GM18526 (cell line): ENCODE results near the gene RABGAP1L.

Source experiments
- POLR2A ChIP-seq: IDR thresholded peaks from 3 replicates; pipeline ENCODE4 v1.6.1; 2011; ENCODE audit not compliant: insufficient read length; ENCODE audit errors: extremely low read depth

Gene RABGAP1L

DNA sequence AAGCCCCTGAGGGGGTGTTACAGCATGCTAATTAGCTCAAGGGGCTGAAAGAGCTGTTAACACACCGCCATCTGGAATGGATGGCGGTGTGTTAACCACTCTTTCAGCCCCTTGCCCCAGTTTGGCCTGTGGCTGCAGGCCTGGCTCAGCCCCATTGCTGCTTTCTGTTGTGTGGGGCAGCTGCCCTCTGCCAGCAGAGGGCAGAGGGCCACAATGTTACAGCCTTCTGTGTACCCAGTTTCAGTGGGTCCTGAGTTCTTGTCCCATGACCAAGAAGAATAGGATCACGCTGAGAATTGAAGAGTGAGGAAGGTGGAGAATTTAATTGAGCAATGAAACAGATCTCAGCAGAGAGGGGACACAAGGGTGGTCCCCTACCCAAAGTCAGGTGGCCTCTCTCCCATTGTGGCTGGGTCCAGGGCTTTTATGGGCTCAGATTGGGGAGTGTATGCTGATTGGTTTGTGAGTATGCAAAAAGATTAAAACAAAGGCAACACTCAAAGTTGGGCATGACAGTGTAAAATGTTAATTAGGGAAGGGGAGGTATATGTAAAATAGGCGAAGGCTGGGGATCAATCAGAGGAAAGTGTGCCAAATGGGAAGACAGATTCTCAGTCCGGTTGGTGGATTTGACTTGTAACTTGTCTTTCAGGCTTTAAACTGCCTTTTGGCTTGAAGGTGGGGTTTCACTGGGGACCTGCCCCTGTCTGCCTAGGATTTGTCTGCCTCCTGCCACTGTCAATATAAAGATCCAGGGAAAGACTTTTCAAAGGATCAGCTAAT, 142.2 kb downstream of the RABGAP1L start:
- TF ChIP-seq POLR2A, result no peak

DNA sequence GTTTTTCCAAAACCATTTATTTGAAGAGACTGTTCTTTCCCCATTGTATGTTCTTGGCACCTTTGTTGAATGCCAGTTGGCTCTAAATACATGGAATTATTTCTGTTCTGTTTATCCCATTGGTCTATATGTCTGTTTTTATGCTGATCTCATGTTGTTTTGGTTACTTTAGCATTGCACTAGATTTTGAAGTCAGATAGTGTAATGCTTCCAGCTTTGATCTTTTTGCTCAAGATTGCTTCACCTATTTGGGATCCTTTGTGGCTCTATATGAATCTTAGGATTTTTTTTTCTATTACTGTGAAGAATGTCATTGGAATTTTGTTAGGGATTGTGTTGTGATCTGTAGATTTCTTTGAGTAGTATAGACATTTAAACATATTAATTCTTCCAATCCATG, 149.3 kb downstream of the RABGAP1L start:
- TF ChIP-seq POLR2A, result no peak

DNA sequence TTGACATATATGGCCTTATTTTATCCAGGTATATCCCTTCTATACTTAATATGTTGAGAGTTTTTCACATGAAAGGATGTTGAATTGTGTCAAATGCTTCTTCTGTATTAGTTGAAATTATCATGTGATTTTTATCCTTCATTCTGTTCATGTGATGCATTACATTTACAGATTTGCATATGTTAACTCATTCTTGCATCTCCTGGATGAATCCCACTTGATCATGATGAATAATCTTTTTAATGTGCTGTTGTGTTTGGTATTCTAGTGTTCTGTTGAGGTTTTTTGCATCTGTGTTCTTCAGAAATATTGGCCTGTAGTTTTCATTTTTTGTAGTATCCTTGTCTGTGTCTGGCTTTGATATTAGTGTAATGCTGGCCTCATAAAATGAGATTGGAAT, 150.2 kb downstream of the RABGAP1L start:
- TF ChIP-seq POLR2A, result no peak

DNA sequence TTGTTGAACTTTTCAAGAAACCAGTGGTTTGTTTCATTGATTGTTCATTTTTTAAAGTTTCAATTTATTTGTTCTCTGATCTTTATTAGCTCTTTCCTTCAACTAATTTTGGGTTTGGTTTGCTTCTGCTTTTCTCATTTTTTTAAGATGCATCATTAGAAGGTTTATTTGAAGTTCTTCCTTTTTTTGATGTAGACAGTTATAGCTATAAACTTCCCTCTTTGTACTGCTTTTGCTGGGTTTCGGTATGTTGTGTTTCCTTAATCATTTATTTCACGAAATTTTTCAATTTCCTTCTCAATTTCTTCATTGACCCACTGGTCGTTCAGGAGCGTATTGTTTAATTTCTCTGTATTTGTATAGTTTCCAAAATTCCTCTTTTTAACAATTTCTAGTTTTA, 155.1 kb downstream of the RABGAP1L start:
- no peak for TF ChIP-seq POLR2A

DNA sequence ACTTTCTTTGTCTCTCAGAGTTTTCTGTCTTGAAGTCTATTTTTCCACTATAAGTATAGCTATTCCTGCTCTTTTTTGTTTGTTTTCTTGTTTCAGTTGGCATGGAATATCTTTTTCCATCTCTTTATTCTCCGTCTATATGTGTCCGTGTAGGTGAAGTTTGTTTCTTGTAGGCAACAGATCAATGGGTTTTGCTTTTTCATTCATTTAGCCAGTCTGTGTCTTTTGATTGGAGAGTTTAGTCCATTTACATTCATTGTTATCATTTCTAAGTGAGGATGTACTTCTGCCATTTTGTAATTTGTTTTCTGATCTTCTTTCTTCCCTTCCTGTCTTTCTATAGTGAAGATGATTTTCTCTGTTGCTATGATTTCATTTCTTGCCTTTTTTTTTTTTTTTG, 155.9 kb downstream of the RABGAP1L start:
- no peak for TF ChIP-seq POLR2A

DNA sequence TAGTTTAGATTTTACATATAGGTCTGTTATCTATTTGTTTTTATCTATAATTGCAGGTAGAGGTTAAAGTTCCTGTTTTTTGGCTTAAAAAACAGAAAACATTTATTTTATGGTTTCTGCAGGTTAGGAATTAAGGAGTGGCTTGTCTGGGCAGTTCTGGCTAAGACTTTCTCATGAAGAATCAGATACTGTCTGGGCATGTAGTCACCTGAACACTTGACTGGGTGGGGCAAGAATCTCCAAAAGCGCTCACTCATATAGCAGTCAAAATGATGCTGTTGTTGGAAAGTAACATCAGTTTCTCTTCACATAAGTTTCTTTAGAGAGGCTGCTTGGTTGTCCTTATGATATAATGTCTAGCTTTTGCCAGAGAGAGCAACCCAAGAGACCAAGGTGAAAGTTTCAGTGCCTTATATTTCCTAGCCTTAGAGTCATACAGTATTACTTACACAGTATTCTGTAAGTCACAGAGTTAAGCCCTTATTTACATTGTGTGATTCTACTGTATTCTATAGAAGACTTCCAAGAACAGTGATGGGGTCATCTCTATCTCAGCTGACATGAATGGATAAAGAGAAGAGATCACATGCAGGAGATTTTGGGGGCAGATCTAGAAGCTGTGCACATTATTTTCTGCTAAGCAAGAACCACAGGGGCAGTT, 163.0 kb downstream of the RABGAP1L start:
- TF ChIP-seq POLR2A, result no peak

DNA sequence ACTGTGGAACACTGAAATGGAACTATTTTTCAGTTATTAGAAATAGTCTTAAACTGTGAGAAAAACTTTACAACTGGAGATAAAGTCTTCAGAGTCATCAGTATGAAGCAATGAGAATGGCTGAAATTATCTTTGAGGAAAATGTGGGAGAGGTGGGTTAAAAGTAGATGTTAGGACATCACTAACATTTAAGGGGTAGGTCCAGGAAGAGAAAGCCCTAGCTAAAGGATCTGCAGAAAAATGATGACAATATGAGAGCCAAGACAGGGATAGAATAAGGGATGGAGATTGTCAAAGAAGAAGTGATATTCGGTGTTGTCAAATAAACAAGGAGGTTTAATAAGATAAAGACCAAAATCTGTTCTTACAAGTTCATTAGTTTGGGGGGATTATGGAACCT, 165.2 kb downstream of the RABGAP1L start:
- no peak for TF ChIP-seq POLR2A

DNA sequence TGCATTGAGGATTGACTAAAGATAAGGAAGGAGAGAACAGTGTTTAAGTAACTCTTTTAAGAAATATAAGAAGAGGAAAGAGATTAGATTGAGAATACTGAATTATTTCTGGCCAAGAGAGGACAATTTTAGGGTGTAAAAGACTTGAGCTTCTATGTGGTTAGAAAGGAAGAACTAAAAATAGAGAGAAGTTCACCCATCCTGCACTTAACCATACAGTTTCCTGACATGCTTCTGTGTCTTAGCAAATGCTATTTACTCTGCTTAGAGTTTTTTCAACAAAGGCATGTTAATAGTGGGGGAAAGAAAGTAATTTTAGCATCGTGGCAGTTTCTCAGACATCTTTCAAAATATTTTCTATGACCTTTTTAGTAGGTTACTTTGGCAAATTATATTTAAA, 165.6 kb downstream of the RABGAP1L start:
- TF ChIP-seq POLR2A, result no peak

DNA sequence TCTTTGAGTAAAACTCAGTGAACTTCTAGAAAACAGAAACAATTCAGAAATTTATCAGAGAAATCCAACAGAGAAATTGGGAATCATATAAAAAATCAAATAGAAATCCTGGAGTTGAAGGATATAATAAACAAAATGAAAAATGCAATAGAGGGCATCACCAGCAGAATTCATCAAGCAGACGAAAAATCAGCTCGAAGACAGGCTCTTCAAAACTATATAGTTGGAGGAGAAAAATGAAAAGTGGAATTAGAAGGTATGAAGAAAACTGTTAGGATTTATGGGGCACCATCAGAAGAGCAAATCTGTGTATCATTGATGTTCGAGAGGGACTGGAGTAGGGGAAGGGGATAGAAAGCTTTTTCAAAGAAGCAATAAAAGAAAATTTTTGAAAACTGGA, 167.0 kb downstream of the RABGAP1L start:
- TF ChIP-seq POLR2A, result no peak

DNA sequence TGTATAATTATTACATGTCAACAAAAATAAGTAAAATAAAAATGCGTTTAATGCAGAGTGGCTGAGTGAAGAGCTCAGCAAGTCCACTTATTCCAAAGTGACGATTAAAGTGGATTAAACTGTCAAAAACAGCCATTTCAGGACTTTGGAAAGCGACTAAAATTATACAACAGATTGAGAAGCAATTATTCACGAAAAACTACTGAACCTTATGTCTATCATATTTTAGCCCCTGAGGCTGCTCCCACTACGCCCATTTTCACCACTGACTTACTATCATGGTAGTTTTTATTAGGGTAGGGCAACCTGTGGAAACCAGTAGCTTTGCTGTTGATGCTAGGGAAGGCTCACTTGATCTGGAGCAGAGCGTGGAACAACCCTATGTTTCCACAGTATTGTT, 174.1 kb downstream of the RABGAP1L start:
- no peak for TF ChIP-seq POLR2A

DNA sequence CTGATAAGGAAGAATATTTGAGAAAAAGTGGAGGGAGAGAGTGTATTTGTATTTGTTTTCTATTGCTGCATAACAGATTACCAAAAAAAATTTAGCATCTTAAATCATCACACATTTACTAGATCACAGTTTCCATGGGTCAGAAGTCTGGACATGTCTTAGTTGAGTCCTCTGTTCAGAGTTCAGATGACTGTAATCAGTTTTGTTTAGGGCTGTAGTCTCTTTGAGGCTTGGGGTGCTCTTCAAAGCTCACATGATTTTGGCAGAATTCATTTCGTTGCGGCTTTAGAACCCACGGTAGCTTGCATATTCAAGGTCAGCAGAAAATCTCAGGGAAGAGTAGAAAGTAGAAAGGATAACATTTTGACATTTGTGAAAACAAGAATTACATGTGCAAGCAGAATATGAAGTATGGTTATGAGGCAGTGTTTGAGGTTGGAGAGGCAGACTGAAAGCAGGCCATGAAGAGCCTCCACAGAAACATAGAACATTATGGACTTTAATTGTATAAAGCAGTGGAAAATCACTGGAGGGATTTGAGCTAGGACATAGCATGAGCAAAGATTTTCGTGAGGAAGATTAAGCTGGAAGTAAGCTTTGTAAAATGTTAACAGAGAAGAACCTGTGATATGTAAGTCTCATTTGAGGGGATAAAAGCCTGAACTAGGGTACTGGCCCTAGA, 177.8 kb downstream of the RABGAP1L start:
- no peak for TF ChIP-seq POLR2A

DNA sequence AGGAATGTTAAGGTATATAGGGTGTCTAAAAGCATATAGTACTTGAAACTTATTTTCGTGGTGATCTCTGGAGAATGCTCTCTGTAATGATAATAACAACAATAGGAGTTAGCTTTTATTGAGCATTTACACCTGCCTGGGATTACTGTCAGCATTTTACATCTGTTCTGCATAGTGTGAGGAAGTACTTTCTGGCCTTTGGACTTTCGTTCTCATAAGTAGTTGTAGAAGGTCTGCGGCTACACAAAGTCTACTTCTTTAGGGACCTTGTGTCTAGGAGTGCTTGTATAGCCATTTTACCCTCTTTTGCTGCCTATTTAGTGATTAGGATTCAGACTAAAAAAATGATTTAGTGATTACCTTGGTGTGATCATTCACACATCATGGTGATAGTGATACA, 184.8 kb downstream of the RABGAP1L start:
- no peak for TF ChIP-seq POLR2A

DNA sequence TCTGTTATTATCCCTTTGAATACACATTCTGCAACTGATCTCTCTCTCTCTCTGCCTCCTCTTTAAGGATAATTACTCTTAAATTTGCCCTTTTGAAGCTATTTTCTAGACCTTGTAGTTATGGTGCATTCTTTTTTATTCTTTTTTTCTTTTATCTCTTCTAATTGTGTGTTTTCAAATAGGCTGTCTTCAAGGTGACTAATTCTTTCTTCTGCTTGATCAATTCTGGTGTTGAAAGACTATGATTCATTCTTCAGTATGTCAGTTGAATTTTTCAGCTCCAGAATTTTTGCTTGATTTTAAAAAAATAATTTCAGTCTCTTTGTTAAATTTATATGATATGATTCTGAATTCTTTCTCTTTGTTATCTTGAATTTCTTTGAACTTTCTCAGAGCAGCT, 192.8 kb downstream of the RABGAP1L start:
- TF ChIP-seq POLR2A, result no peak

DNA sequence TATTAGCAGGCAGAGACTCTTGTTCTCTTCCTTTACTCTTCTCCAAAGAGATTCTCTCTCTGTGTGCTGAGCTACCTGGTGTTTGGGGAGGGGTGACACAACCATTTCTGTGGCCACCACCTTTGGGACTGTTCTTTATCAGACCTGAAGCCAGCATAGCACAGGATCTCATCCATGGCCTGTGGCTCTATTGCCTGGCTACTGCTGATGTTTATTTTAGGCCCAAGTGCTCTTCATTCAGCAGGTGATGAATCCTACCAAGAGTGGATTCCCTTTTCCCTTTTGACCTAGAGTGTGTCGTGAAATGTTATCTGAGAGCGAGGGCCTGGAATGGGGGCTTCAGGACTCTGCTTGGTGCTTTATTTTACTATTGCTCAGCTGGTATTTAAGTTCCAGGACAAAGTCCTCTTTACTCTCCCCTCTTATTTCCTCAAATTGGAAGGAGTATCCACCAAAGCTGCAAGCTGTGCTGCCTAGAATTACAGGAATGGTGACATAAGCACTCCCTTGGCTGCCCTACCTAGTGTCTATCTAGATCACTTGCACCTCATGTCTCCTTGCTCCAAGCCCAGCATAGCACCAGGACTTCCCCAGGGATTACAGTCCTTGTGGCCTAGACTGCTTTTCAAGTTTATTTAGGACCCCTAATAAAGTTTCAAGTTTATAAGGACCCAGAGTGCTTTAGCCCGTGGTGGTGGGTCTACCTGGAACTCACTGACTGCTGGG, 193.7 kb downstream of the RABGAP1L start:
- no peak for TF ChIP-seq POLR2A

DNA sequence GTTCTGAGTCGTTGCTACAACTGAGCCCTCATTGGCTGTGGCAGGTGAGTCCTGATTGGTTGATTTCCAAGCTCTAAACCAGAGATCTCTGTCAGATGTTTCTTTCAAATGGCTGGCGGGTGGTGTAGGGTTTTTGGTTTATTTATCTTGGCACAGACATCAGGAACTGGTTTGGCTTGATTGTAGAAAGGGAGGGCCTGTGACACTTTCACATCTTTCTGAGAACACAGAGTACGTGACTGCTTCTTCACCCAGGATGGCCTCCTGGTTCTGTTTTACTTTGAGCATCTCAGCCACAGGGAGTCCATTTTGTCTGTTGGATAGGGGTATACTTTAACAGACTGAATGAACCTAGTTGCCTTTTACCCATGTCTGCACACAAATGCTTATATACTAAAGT, 199.0 kb downstream of the RABGAP1L start:
- no peak for TF ChIP-seq POLR2A
